Measurements from ENCODE around the gene LRRC7.

The LRRC7 gene

GRCh38 chr1:70143048-70143659 is 575.4 kb downstream of the LRRC7 start:
- no peak overlapping the region for H3K4me3 ChIP-seq (ENCODE audit: low read depth, low read length)
- no peak for DNase-seq (ENCODE audit: low read depth)
- no peak for TF ChIP-seq CTCF (IDR thresholded peaks at IDR 0.05; ENCODE audit: low read depth, low read length, missing control alignments)

GRCh38 chr1:70146488-70146887 is 578.8 kb downstream of the LRRC7 start:
- DNase-seq (ENCODE audit: low read depth) = no peak
- no peak overlapping the region for H3K4me3 ChIP-seq (ENCODE audit: low read depth, low read length)
- no peak for TF ChIP-seq CTCF (IDR thresholded peaks at IDR 0.05; ENCODE audit: low read depth, low read length, missing control alignments)

DNA sequence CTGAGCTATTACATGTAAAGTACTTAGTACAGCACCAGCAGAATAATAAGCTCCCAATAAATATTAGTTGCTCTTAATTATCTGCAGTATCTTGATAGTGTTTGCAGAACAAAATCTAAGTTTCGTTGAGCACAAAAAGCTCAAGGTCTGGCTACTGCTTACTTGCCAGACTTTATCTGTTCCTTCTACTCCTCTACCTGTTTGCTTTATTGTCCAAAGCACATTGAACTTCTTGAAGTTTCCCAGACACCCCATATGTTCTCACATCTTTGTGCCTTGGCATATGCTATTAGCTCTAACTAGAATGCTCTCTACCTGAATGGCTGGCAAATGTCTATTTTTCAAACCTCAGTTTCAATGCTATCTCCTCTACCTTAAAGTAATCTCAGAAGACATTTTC is 582.7 kb downstream of the LRRC7 start:
- DNase-seq (ENCODE audit: low read depth) = no peak
- TF ChIP-seq CTCF (IDR thresholded peaks at IDR 0.05; ENCODE audit: low read depth, low read length, missing control alignments) = no peak

GRCh38 chr1:70153739-70154138 is 586.0 kb downstream of the LRRC7 start:
- no peak for DNase-seq (ENCODE audit: low read depth)
- TF ChIP-seq CTCF (IDR thresholded peaks at IDR 0.05; ENCODE audit: low read depth, low read length, missing control alignments) = no peak

More for the DNA sequence above, 582.7 kb downstream of the LRRC7 start:
- H3K4me3 ChIP-seq (ENCODE audit: low read depth, low read length) = no peak overlapping the region

DNA sequence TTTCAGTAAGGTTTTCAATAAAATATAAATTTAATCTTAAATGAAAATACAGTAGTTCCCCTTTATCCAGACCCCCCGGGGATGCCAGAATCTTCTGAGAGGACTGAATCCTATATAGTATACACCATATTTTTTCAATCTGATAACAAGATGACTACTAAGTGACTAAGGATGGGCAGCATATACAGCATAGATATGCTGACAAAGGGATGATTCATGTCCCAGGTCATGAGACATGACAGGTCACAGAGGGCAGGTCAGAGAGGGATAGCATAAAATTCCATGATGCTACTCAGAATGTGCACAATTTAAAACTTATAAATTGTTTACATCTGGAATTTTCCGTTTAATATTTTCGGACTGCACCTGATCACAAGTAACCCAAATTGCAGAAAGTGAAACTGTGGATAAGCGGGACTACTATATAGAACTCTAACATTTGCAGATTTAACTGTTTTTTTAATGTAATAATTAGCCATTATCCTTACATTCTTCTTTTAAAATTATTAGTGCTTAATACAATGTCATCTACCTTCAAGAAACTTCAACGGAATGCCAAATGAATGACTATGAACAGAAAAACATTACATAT is 588.9 kb downstream of the LRRC7 start:
- TF ChIP-seq CTCF (IDR thresholded peaks at IDR 0.05; ENCODE audit: low read depth, low read length, missing control alignments) = no peak
- DNase-seq (ENCODE audit: low read depth) = no peak
- H3K4me3 ChIP-seq (ENCODE audit: low read depth, low read length) = no peak overlapping the region

More at GRCh38 chr1:70153739-70154138, 586.0 kb downstream of the LRRC7 start:
- no peak overlapping the region for H3K4me3 ChIP-seq (ENCODE audit: low read depth, low read length)

- no peak overlapping the region for H3K4me3 ChIP-seq (ENCODE audit: low read depth, low read length)
- no peak for TF ChIP-seq CTCF (IDR thresholded peaks at IDR 0.05; ENCODE audit: low read depth, low read length, missing control alignments)
- no peak for DNase-seq (ENCODE audit: low read depth)
Measured at GRCh38 chr1:70164350-70164749, 596.6 kb downstream of the LRRC7 start.

DNA sequence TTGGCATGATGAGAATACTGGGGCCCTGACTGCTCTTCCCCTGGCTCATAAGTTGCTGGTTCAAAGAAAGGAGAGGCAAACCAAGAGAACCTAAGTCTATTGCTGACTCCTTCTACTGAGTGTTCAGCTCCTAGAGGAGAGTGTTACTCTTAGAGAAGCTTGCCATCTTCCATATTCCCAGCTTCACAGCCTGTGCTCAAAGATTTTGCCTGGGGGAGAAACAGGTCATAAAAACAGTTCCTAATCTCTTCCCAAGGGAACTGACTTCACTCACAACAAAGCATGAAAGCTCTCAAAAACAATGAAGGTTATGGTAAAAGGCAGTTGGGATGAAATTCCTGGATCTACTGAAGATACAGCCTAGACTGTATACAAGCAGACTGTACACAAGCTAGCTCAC is 600.6 kb downstream of the LRRC7 start:
- TF ChIP-seq CTCF (IDR thresholded peaks at IDR 0.05; ENCODE audit: low read depth, low read length, missing control alignments) = no peak
- no peak overlapping the region for H3K4me3 ChIP-seq (ENCODE audit: low read depth, low read length)
- no peak for DNase-seq (ENCODE audit: low read depth)
